Measurements from ENCODE around the gene GUCY1B1.

The GUCY1B1 gene

GRCh38 chr4:155802190-155802959 is 43.6 kb downstream of the GUCY1B1 start:
- no peak for TF ChIP-seq CTCF (conservative IDR thresholded peaks at IDR 0.05; ENCODE audit: low read depth, low read length)
- no peaks in the 10 kb centered on the region for H3K36me3 ChIP-seq (ENCODE audit: insufficient read depth)
- no peaks in the 10 kb centered on the region for H4K20me1 ChIP-seq (ENCODE audit: insufficient read depth)
- H3K9ac ChIP-seq: no peak overlapping the region
- no peak overlapping the region for H2AFZ ChIP-seq (ENCODE audit: low read depth)
- no peaks in the 10 kb centered on the region for H3K4me1 ChIP-seq (ENCODE audit: low read depth, poor library complexity, severe bottlenecking)
- H3K27ac ChIP-seq: no peak overlapping the region
- no peaks in the 10 kb centered on the region for H3K27me3 ChIP-seq (ENCODE audit: insufficient read depth, low read depth)
- H3K79me2 ChIP-seq (ENCODE audit: insufficient read depth, low read depth): no peaks in the 10 kb centered on the region
- H3K4me3 ChIP-seq (IDR thresholded peaks at IDR 0.05; ENCODE audit: insufficient read depth, low read depth, low read length): no peak overlapping the region
- H3K4me2 ChIP-seq: no peak overlapping the region

GRCh38 chr4:155805016-155805415 is 46.2 kb downstream of the GUCY1B1 start:
- no peak overlapping the region for H3K4me2 ChIP-seq
- H4K20me1 ChIP-seq (ENCODE audit: insufficient read depth): no peaks in the 10 kb centered on the region
- H3K9ac ChIP-seq: no peak overlapping the region
- no peak for TF ChIP-seq CTCF (conservative IDR thresholded peaks at IDR 0.05; ENCODE audit: low read depth, low read length)
- H3K27ac ChIP-seq: no peak overlapping the region
- H2AFZ ChIP-seq (ENCODE audit: low read depth): no peak overlapping the region
- no peak overlapping the region for H3K4me3 ChIP-seq (IDR thresholded peaks at IDR 0.05; ENCODE audit: insufficient read depth, low read depth, low read length)
- no peaks in the 10 kb centered on the region for H3K36me3 ChIP-seq (ENCODE audit: insufficient read depth)
- peaks cover 7% of the 10 kb centered on the region for H3K4me1 ChIP-seq (ENCODE audit: low read depth, poor library complexity, severe bottlenecking)
- H3K27me3 ChIP-seq (ENCODE audit: insufficient read depth, low read depth): no peaks in the 10 kb centered on the region
- no peaks in the 10 kb centered on the region for H3K79me2 ChIP-seq (ENCODE audit: insufficient read depth, low read depth)

GRCh38 chr4:155807021-155807420 is 48.2 kb downstream of the GUCY1B1 start:
- Histone ChIP-seq H3K4me3 (IDR thresholded peaks at IDR 0.05; ENCODE audit: insufficient read depth, low read depth, low read length) (no peak overlapping the region), H2AFZ (ENCODE audit: low read depth) (no peak overlapping the region), H4K20me1 (ENCODE audit: insufficient read depth) (no peaks in the 10 kb centered on the region), H3K79me2 (ENCODE audit: insufficient read depth, low read depth) (no peaks in the 10 kb centered on the region), H3K27me3 (ENCODE audit: insufficient read depth, low read depth) (no peaks in the 10 kb centered on the region), H3K4me2 (no peak overlapping the region), H3K27ac (no peak overlapping the region), H3K9ac (no peak overlapping the region), H3K36me3 (ENCODE audit: insufficient read depth) (no peaks in the 10 kb centered on the region), H3K4me1 (ENCODE audit: low read depth, poor library complexity, severe bottlenecking) (peaks cover 11% of the 10 kb centered on the region)
- no peak for TF ChIP-seq CTCF (conservative IDR thresholded peaks at IDR 0.05; ENCODE audit: low read depth, low read length)

GRCh38 chr4:155809835-155810234 is 51.0 kb downstream of the GUCY1B1 start:
- Histone ChIP-seq H3K27ac (no peak overlapping the region), H3K36me3 (ENCODE audit: insufficient read depth) (no peaks in the 10 kb centered on the region), H4K20me1 (ENCODE audit: insufficient read depth) (no peaks in the 10 kb centered on the region), H2AFZ (ENCODE audit: low read depth) (peak overlapping the region; percentile 67), H3K27me3 (ENCODE audit: insufficient read depth, low read depth) (no peaks in the 10 kb centered on the region), H3K4me2 (0 out of 2 replicates have a peak overlapping the region, but pooled peaks have one; percentile 29), H3K4me1 (ENCODE audit: low read depth, poor library complexity, severe bottlenecking) (peaks cover 11% of the 10 kb centered on the region), H3K9ac (no peak overlapping the region), H3K79me2 (ENCODE audit: insufficient read depth, low read depth) (no peaks in the 10 kb centered on the region), H3K4me3 (IDR thresholded peaks at IDR 0.05; ENCODE audit: insufficient read depth, low read depth, low read length) (no peak overlapping the region)
- peak; percentile 85 for TF ChIP-seq CTCF (conservative IDR thresholded peaks at IDR 0.05; ENCODE audit: low read depth, low read length)
